NCI-H345 (cell line): ENCODE data around the gene KIF1A.

Experiments
- DNase-seq: peaks from one replicate; lab custom pipeline; 2025; lab: John Stamatoyannopoulos, UW

KIF1A gene

DNA sequence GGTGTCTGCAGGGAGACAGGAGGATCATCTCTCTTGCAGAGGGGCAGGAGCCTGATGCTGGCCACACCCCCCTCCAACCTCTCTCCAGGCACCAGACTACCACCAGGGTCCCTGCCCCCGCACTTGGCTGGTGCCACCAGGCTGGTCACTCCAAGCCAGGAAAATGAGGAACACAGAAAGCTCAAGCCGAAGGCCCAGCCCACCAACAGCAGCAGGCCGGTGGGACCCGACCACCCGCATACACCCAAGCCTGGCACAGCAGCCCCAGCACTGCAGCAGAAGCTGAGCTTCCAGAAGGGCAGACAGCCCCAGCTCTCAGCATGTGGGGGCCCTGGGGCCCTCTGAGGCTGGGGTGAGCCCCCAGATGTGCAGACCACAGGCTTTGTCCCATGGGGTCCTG lies 52.7 kb downstream of the KIF1A start:
- DNase-seq, result no peak

DNA sequence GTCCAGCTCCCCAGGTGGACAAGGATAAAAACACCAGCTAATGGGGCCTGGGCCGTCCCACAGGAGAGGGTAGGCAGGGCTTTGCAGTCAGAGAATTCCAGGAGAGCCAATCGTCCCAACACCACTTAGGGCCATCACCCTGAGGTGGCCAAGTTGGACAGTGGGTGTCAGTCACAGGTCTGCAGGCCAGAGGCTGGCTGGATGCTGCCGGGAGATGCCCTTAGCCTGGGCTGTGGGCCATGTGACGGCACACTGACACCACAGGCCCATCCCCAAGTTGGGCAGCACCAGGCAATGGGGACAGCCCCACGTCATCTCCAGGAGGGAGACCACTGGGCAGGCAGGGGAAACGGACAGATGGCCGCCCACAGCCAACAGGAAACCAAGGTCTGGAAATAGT lies 53.9 kb downstream of the KIF1A start:
- DNase-seq, result no peak

DNA sequence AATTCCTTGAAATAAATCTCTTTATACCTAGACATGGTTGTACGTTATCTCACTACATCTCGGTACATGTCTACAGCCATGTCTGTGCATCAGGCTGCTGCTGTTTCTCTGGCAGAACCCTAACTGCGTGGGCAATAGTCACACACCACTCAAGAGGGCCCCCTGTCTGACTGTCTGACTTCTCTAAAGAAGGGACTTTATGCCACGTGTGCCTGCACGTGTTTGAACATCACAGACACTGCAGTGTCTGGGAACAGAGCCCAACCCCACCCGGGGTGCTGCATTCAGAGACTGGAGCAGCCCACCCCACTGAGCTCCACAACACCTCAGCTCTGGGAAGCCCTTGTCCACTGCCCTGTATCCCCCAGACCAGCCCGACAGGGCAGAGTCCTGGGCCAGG lies 55.0 kb downstream of the KIF1A start:
- no peak for DNase-seq

- no peak for DNase-seq
These were observed 55.4 kb downstream of the KIF1A start for GRCh38 chr2:240764605-240765004.

- DNase-seq, result no peak
These were observed 57.0 kb downstream of the KIF1A start for GRCh38 chr2:240762971-240763370.

GRCh38 chr2:240762249-240762648 lies 57.8 kb downstream of the KIF1A start:
- DNase-seq, result no peak

DNA sequence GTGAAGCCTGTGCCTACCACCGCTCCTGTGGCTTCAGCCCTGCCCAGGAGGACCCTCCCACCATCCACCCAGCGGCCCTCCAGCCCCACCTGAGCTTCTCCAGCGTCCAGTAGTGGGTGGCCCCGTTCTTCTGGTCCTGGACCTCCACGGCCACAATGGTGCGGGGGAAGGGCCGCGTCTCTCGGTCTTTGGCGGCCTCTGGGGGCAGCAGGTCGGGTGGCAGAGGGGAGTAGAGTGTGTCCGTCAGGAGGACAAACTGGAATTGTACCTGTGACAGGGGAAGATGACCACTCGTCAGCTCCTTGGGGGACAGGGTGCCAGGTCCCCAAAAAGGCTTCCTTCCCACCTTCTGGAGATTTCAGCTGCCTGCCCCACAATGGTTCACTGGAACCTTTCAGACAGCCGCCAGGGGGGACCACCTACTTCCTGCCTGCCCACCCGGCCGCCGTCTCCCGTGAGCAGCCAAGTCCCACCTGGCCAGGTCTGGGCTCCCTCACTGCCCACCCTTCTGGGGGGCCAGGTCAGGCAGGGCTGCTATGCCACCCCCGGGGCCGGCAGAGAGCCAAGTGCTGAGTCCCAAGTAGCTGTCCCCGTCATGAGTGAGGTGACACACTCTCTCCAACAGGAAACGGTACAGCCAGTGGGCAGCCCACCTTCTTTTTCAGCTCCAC lies 59.3 kb downstream of the KIF1A start:
- no peak for DNase-seq

- no peak for DNase-seq
These were observed 59.9 kb downstream of the KIF1A start for GRCh38 chr2:240760121-240760520.

DNA sequence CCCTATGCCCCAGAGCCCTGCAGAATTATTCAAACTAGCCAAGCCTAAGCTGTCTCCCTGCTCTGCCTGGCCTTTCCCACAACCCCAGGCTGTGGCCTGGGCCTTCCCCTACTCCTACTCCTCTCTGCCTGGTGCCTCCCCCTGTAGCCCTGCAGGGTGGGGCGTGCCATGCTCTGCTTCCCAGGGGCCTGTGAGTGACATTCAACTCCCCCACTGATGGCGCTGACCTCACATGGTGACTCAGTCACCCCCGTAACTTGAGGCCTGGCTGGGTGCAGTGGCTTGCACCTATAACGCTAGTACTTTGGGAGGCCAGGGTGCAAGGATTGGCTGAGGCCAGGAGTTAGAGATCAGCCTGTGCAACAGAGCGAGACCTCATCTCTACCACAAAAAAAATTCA lies 60.6 kb downstream of the KIF1A start:
- DNase-seq, result no peak

DNA sequence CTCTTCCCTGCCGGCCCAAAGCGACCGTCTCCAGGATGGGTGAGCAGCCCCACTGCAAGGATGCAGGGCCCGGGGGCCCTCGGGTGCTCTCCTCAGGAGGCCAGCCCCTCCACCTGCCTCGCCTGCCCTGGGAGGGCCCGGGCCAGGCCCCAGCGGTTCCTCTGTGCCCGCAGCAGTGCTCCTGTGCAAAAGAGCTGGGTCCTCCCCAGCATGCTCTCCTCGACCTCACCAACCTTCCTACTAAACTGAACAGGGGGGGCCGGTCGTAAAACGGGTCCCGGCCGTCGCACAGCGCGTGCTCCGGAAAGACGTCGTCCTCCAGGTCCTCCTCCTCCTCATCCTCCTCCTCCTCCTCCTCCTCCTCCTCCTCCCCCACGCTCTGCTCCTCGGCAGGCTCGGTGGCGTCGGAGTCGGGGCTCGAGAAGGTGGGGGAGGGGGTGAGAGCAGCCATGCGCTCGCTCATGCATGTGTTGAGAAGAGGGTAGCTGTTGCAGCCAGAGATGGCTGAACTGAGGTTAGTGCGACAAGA lies 62.9 kb downstream of the KIF1A start:
- no peak for DNase-seq

DNA sequence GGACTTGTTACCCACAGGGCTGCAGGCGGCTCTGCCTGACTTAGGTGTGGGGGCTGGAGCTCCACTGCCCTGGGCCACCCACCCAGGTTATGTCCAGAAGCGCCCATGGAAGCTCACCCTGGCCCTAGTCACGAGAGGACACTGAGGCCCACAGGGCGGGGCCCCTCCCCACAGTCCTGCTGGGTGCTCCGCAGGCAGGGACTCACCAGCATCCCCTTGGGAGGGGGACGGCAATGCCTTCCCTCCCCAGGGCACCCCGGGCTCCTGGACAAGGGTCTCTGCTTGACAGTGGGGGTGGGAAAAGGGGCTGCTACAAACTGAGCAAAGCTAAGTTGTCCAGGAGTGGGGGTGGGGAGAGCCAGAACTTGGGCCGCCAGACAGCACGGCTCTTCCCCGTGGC lies 67.8 kb downstream of the KIF1A start:
- no peak for DNase-seq

DNA sequence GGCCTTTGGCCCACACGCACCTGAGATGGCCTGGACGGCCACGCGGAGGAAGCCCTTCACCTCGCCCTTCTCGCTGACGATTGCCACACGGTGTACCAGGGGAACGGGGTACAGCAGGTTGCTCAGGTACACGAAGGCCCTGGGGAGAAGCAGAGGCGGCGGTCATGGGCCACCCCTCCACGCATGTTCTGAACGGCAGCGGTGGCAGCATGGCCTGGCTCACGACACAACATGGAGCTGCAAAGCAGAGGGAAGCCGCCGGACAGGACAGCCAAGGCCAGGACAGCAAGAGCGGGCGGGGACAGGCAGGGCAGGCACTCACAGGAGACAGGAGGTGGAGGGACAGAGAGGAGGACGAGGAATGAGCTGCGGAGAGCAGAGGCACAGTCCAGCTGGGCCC lies 69.6 kb downstream of the KIF1A start:
- DNase-seq, result no peak

DNA sequence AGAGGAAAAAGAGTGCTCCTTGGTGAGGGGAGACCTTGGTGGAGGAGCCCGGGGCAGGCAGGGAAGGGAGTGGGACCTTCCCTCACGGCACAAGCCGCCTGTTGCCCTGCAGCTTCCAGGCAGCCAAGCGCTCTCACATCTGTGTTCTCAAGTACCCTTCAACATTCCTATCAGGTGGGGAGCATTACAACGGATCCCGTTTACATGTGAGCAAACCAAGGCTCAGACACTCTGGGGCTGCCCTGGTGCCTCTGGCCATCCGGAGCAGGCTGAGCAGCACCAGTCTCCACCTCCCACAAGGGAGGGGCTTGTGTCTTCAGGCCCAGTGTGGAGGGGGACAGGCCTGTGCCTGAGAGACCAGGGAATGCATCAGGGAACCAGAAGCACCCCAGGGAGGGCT lies 70.5 kb downstream of the KIF1A start:
- no peak for DNase-seq

DNA sequence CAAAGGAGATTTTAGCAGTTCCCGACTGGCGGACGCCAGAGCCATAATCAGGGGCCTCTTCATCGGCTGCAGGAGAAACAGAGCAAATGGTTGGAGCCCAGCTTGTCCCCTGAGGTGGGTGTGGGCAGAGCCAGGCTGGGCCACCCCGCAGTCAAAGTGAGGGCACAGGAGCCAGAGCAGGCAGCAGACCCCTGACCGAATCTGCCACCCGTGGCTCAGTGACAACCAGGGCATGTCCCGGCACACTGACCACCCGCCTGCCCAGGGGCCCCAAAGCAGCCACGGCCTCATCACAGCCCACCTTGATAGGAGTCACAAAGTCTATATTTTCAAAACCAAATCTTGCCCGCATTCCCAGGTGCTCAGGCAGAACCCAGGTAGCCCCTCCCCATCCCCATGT lies 72.8 kb downstream of the KIF1A start:
- no peak for DNase-seq

DNA sequence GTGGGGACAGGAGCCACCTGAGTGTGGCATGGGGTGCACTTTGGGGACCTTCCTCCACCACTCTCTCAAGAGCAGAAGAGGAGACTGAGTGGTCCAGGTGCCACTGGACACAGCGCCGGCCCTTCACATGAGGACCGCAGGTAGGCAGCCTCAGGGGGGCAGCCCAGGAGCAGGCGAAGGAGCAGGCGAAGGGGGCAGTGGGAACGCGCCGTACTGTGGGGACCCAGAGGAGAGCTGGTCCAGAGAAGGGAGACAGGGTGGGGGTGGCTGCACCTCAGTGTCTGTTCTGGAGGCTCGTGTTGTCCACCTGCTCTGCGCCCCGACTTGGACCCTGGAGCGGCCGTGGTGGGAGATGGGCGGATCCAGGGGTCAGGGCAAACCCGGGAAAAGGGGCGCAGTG lies 73.3 kb downstream of the KIF1A start:
- DNase-seq, result no peak

GRCh38 chr2:240745962-240746361 lies 74.1 kb downstream of the KIF1A start:
- DNase-seq, result no peak

DNA sequence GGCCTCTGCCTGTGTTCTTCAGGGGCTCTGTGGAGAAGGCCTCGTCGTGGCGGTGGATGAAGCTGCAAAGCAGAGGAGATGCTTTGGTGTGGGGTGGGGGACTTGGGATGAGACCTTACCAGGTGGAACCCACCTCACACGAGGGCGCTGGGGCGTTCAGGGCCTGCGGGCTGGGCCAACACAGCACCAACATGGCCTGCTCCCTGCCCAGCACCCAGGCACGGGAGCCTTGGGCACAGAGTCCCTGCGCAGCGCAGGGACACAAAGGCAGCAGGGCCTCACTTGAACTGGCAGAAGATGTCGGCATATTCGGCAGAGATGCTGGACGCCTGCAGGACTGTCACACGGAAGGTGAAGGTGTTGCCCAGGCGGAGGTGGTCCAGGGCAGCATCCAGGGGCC lies 74.6 kb downstream of the KIF1A start:
- DNase-seq, result no peak

DNA sequence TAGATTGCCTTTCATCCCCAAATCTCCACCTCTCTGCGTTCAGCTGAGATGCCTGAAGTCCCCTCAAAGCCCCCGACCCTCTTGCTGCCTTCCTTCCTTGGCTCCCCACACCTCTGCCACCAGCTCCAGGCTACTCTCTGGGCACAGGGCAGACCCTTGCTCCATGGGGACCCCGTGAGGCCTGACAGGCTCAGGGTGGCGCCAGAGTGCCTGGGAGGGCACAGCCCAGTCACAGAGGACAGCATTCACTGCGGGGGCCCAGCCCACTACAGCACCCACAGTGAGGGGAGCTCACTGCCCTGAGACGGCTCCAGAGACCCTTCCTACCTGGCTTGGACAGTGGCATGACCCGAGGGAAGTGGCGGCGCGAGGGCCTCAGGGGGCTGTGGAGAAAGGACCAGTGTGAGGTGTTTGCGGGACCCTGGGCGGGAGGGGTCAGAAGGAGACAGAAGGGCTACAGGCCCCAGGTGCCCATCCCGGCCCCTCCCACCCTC lies 77.4 kb downstream of the KIF1A start:
- no peak for DNase-seq

DNA sequence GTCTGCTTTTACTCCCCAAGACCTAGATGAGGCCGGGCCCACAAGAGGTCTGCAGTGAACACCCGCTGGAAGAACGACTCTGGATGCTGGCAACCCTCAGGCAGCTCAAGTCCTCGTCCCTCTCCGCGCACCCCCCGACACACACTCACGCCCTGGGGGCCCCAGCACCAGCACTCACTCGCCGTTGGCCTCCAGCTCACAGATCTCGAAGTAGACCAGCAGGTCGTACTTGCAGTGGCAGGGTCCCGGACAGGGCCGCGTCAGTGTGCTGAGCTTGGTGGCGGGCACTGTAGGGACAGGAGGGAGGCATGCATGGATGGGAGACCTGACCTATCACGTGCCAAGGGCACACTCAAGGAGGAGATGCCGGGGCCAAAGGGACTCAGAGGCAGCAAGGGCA lies 78.9 kb downstream of the KIF1A start:
- no peak for DNase-seq

DNA sequence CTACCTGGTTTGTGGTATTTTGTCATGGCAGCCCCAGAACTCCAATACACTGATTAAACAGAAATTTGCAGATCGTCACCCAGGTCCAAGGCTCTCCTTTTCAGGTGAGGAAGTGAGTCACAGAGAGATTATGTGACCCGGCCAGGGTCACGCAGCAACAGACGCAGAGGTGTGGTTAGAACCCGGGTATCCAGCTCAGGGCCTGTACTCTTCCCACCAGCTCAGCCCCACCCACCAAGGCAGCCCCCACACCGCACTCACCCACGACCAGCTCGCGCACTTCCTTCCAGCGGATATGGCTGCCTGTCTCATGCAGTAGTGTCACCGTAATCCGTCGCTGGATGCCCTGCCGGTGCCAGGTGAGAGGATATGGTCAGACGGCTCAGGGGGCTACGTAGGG lies 80.2 kb downstream of the KIF1A start:
- DNase-seq, result no peak

DNA sequence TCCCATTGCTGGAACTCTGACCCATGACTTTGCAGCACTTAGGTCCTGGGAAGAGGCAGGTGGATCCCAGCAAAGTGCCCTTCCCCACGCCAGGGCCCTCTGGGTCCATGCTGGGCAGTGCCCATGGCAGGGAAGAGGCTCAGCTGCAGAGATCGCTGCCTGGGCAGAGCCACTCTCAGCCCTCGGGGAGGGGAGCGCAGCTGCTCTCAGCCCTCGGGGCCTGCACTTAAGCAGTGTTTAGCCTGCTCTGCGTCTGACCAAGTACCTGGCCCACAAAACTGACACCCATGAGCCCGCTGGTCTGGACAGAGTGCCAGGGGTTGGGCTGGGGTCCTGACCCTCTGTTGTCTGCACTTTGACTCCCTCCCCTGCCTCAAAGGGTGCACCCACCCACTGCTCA lies 82.1 kb downstream of the KIF1A start:
- DNase-seq, result no peak

GRCh38 chr2:240737512-240737911 lies 82.5 kb downstream of the KIF1A start:
- DNase-seq, result no peak

DNA sequence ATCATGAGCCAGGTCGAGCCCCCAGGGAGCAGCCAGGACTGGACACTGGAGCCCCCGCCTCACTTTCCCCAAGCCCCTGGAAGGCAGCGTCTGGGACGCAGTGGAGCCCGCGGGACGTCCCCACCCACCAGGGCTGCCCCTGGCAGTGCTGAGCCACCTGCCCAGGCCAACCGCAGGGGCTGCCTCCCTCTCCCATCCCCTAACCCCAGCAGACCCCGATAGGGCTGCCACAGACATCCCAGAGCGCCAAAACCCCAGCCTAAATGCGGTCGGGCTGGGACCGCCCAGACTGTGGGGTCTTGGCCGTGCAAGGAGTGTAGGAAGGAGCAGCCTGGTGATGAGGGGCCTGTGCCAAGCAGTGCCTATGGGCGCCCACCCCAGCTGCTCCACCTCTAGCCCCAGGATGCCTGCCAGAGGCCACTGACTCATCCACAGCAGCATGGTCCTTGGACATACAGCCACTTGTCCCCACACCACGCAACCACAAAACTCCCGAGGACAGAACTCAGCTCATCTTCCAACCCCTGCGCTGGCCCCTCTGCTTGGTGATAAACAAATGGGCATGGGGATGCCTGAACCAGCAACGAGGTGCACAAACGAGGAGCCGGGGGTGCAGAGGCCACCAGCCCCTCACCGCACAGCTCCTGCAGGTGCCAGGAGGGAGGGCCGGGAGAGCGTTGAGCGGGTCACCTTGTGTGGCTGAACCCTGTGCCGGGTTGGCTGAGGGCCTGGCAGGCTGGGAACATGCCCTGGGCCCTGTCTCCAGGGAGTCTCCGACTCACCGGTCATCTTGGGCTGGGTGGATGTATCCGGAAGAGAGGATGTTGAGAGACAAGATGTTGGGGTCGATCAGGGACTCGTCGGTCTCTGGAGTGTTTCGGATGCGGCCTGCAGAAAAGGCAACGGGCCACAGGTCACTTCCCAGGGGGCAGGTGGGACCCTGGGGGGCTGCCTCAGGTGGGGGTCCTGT lies 83.5 kb downstream of the KIF1A start:
- no peak for DNase-seq
